GM18511 (cell line): ENCODE results near the gene PRDM12.

Experiments
- ATAC-seq: cut with Tn5 transposase; IDR thresholded peaks from one replicate; pipeline ENCODE4 v1.9.1; 2021; ENCODE audit warnings: mild to moderate bottlenecking, moderate library complexity; ENCODE audit not compliant: unreplicated experiment

Gene PRDM12

DNA sequence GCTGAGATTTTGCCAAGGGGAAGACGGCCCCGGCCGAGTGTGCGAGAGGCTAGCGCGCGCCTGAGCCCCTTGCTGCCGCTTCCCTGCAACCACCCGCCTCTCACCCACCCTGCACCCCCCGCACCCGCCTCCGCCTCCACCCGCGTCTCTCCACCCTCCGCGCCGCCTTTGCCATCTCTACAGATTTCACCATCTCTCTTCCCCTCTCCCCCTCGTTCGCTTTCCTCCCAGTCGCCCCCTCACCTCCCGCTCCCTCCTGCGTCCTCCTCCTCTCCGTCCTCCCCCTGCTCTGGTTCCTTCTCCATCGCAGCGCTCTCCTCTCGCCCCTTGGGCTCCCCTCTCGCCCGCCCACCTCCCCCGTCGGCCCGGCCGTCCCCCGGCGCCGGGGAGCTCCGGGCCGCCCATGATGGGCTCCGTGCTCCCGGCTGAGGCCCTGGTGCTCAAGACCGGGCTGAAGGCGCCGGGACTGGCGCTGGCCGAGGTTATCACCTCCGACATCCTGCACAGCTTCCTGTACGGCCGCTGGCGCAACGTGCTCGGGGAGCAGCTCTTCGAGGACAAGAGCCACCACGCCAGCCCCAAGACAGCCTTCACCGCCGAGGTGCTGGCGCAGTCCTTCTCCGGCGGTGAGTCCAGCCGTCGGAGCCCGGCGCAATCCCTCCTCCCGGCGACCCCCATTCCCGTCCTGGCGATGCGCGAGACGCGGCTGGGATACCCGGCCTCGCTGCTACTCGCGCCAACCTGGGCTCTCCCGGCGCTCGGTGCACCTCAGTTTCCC, at the start of gene PRDM12:
Gene PRDM12, plus strand, starts transcription at position 344 of the 778 bp plus-strand sequence. Its CDS starts 60 bp downstream, at position 404.
- no peak for ATAC-seq

GRCh38 chr9:130616451-130616850, 47.9 kb upstream of the PRDM12 start:
- no peak for ATAC-seq

DNA sequence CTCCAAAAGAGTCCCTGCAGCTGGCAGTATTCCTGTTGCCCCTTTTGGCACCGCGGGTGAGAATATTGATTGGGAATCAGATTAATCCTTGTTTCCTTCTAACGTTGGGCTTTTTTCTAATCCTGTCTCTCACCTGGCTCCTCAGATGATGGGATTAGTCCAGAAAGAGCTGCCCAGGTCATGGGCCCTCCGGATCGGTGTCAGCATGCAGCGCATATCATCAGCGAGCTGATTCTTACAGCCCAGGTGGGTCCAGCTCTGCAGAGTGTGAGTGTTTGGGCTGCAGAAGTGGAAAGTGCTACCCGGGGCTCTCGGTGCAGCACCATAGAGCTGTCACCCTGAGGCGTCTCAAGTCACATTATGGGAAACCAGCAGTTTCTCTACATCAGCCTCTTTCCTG, 40.9 kb upstream of the PRDM12 start:
- no peak for ATAC-seq

- no peak for ATAC-seq
Observed at GRCh38 chr9:130624154-130624553, 40.2 kb upstream of the PRDM12 start.

DNA sequence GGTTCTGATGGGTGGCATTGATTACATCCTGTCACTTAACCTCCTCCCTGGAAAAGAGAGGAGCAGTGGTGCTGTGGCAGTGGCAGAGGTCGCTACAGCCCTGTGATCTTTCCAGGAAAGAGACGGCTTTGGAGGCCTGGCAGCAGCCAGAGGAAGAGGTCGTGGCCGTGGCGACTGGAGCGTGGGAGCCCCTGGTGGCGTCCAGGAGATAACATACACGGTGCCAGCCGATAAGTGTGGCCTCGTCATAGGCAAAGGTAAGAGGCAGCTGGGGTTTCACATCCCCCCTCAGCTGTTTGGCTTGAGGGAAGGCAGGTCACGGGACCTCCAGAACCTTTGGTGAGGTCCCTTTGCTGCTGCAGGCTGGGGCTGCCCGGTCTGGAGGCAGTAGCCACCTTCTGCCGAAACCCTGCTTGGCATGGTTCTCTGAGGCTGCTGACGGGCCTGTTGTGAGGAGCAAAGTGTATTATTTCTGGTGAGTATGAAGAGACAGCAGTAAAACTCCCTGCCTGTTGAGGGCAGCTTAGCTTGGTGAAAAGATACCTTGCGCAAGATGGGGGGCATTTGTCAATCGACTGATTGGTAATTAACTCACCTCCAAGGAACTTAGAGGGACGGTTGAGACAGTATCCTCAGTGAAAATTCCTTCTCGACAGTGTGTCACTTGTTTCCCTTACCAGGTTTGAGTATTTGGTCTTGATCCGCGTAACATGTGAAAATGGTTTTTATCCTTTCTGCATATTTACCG, 38.0 kb upstream of the PRDM12 start:
- no peak for ATAC-seq

DNA sequence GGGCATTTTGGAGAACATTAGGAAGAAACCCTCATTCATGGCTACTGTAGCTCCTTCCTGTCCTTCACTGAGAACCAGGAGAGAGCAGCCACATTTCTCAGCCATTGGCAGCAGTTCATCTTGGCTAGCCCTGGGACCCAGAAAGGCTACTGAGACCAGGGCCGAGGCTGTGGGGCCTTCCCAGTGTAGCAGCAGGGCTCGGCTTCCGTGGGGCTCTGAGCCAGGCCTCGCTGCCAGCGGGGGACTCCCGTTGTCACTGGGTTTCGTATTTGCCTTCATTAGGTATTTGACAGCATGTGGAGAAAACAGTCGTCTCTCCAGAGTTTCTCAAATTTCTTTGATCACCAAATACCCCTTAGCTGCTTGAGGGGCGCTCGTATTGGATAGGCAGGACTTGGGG, 37.3 kb upstream of the PRDM12 start:
- ATAC-seq: no peak

DNA sequence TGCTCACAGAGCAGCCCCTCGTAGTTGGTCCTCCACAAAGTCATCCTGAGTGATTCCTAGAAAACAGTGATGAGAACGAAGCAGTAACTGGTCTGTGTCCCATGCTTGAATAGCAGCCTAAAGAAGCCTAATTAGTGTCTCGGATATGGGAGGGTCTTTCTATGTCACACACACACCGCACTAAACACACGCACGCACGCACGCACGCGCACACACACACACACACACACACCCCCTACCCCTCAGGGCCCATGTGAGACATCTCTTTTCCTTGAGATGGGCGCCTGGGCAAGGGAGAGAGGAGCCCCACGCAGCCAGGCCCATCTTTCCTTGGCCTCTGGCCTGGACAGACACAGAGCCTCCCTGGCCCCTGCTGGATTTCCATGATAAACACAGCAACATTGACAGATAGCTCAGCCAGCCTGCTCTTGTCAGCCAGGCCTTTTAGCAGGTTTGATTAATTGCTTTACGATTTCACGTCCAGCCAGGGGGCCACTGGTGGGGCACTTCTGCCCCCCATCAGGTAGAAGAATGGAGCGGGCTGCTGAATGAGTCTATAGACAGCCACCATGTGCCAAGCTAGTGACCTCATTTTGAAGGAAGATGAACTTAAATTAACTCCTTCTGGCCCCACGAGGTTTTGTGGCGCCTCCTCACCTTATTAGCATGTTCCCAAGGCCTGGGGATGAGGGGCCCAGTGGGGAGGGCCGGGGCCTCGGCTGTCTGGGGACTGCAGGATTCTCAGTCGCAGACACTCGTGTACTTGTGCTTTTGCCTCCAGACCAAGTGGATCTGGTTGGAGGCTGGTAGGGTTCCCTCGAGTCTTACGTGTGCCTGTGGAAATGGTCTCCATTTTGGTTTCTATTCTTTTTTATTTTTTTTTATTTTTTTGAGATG, 36.2 kb upstream of the PRDM12 start:
- no peak for ATAC-seq

DNA sequence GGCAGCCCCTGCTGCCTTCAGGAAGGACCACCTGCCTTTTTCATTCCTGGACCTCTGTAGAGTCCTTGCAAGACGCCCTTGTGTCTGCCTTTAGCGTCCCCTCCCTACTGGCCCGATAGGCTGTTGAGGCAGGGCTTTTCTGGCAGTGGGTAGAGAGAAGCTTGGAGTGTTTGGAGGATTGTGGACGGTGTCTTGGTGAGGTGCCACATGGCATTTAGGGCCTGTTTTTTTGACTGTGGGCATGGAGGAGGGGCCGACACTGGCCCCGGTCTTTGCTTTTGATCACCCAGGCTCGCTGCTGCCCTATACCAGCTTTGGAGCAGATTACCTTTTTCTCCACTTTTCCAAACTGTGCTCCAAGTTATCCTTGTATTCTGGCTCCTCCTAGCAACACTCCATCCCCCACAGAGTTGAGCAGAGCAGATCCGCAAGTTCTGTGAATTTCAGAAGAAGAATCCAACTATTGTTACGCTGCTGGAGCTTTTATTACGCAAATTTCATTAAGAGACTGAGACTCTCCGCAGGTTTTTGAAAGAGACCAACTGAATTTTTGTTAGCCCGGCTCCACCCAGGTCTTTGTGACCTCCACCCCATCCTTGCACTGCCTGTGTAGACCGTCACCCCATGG, 34.8 kb upstream of the PRDM12 start:
- ATAC-seq: no peak

DNA sequence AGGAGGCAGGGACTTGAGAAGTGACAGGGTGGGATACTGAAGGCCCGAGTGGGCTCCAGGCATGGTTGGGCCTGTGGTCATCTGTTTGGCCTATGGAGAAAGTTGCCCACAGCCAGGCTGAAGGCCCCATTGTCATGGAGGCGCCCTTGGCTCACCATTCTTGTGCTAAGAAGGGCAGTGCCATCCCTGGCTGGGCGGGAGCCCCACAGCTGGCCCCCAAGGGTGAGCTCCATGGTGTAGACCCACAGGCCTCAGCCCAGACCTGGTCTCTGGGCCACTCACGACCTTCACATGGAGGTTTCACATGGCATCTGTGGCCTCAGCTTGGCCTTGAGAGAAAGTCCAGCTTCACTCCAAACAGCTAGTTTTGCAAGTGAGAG, 34.3 kb upstream of the PRDM12 start:
- no peak for ATAC-seq

DNA sequence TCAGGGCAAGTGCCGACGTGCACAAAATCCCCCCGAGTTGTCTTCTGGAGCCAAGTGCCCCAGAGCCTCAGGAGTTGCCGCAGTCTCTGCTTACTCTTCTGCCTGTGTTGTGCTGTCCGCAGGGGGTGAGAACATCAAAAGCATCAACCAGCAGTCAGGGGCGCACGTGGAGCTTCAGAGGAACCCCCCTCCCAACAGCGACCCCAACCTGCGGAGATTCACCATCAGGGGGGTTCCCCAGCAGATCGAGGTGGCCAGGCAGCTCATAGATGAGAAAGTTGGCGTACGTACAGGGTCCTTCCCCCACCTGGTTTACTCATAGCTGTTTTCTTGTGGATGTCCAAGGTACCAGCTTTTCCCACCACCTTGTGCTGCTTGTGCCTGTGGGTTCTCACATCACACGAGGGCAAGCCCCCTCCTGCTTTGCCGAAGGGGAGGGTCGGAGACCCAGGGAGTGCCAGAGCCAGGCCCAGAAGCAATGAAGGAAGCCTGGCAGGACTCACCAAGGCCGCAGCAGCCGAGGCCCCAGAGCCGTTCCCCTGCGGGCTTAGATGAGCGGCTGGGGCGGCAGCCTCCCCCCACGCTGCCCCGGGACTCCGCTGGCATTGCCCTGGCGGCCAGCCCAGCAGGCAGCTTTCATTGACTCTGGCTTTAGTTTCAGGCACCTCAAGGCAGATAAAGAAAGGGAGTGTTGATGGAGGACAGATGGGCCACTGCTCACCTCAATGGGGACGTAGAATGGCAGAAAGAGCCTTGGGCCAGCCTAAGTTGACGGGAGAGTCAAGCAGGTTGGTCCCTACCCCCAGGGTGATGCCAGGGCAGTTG, 33.7 kb upstream of the PRDM12 start:
- no peak for ATAC-seq

GRCh38 chr9:130631331-130632080, 32.9 kb upstream of the PRDM12 start:
- ATAC-seq: no peak

DNA sequence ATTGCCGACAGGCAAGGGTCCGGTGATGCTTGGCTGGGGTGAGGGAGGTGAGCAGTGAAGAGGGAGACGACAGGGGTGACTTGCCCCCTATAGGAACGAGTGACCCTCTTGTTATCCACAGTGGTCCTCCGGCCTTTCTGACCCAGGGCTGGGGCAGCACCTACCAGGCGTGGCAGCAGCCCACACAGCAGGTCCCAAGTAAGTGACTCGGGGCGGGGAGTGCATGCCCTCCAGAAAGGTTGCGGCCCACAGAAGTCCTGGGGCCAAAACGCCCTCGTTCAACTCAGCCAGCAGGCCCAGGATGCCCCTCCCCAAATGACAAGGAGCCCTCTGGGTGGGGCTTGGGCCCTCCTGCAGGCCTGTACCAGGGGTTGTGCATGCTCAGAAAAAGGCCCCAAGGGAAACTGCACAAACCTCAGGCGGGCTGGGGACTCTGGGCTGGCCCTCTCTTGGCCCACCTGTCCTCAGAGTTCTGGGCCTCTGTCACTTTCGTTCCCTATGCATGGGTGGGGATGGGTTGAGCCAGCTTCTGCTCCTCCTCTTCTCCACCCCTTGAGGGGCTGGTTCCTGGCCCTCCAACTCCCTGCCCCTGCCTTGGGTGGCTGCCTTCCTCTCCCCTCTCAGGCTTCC, 32.2 kb upstream of the PRDM12 start:
- ATAC-seq: no peak

DNA sequence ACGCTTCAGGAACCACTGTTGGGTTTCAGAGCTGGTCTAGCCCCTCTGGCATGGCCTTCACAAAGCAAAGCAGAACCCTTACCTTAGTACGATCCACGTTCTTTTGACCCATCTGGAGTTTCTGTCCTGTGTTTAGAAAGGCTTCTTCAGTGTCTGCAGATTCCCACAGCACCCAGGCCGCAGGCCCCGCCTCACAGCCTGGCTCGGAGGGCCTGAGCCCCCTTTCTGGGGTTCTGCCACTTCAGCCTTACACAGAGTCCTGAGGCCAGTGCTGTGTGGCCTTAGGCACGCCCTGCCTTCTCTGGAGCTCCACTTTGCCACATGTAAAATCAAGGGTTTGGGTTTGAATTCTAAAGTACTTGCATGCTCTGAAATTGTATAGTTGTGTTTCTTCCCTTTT, 31.6 kb upstream of the PRDM12 start:
- ATAC-seq: no peak

GRCh38 chr9:130633336-130634190, 30.8 kb upstream of the PRDM12 start:
- no peak for ATAC-seq

GRCh38 chr9:130634191-130634768, 30.1 kb upstream of the PRDM12 start:
- ATAC-seq: no peak

- no peak for ATAC-seq
Observed at GRCh38 chr9:130634801-130635200, 29.6 kb upstream of the PRDM12 start.

GRCh38 chr9:130635306-130635705, 29.1 kb upstream of the PRDM12 start:
- ATAC-seq: no peak
